ENCODE data around the gene KLK3. TPM values are rescaled to one million over a fixed set of nuclear protein-coding genes. Genes with fewer than 3 reads are reported as not detected.

The KLK3 gene
- total and polyA plus RNA-seq, 2 of the 13 experiments (the other 11 are each of a cell fraction or from before 2014, with no cell fraction given), result not detected

DNA sequence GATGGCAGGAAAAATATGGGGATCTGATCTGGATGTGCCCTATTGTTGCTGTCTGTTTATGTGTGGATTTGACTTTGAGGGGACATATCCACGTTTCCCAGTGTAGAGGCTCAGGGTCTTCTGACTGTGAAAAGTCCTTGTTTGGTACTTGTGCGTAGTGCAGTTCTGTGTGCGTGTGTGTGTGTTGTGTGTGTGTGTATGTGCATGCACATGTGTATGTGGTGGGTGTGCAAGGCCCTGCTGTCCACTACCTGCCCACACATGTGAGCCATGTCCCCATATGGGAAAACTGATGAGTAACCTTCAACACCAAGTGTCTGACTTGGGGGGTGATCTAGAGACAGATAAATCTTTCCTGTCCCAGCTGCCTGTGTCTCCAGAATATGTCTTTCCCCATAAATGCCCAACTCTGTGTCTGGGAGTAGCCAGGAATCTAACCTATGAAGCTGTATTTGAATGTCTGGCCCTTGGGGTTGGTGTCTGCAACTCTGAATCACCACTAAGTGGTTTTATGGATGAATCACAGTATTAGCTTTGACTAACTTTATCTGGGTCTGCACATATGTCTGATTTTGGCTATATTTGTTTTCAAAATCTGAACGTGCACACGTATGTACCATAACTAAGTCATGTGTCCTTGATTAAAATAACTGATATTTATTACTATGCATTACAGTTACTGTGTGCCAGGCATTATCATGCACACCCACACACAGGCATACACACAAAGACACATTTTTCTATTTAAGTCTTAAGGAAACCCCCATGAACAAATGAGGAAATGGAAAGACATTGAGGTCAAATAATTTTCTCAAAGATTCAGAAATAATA is 35.9 kb downstream of the KLK3 start (continued):
- TF ChIP-seq, protein P1, sequence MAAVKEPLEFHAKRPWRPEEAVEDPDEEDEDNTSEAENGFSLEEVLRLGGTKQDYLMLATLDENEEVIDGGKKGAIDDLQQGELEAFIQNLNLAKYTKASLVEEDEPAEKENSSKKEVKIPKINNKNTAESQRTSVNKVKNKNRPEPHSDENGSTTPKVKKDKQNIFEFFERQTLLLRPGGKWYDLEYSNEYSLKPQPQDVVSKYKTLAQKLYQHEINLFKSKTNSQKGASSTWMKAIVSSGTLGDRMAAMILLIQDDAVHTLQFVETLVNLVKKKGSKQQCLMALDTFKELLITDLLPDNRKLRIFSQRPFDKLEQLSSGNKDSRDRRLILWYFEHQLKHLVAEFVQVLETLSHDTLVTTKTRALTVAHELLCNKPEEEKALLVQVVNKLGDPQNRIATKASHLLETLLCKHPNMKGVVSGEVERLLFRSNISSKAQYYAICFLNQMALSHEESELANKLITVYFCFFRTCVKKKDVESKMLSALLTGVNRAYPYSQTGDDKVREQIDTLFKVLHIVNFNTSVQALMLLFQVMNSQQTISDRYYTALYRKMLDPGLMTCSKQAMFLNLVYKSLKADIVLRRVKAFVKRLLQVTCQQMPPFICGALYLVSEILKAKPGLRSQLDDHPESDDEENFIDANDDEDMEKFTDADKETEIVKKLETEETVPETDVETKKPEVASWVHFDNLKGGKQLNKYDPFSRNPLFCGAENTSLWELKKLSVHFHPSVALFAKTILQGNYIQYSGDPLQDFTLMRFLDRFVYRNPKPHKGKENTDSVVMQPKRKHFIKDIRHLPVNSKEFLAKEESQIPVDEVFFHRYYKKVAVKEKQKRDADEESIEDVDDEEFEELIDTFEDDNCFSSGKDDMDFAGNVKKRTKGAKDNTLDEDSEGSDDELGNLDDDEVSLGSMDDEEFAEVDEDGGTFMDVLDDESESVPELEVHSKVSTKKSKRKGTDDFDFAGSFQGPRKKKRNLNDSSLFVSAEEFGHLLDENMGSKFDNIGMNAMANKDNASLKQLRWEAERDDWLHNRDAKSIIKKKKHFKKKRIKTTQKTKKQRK (IDR thresholded peaks at IDR 0.05; ENCODE audit: low read length), result no peak
- TF ChIP-seq CHD2 (IDR thresholded peaks at IDR 0.05; ENCODE audit: low read depth, low read length) (no peak), ZNF383 (CRISPR knock-in tag; IDR thresholded peaks at IDR 0.05; ENCODE audit: borderline replicate concordance) (no peak), ZKSCAN5 (CRISPR knock-in tag; IDR thresholded peaks at IDR 0.05) (no peak), ATRX (CRISPR knock-in tag; IDR thresholded peaks at IDR 0.05; ENCODE audit: borderline replicate concordance) (no peak), ZNF138 (CRISPR knock-in tag; IDR thresholded peaks at IDR 0.05; ENCODE audit: low read depth) (no peak), ZNF619 (CRISPR knock-in tag; IDR thresholded peaks at IDR 0.05) (no peak), ZNF350 (CRISPR knock-in tag; IDR thresholded peaks at IDR 0.05; ENCODE audit: borderline replicate concordance, low read depth) (no peak), SMYD3 (CRISPR knock-in tag; IDR thresholded peaks at IDR 0.05) (no peak)
- TF ChIP-seq, protein P2, sequence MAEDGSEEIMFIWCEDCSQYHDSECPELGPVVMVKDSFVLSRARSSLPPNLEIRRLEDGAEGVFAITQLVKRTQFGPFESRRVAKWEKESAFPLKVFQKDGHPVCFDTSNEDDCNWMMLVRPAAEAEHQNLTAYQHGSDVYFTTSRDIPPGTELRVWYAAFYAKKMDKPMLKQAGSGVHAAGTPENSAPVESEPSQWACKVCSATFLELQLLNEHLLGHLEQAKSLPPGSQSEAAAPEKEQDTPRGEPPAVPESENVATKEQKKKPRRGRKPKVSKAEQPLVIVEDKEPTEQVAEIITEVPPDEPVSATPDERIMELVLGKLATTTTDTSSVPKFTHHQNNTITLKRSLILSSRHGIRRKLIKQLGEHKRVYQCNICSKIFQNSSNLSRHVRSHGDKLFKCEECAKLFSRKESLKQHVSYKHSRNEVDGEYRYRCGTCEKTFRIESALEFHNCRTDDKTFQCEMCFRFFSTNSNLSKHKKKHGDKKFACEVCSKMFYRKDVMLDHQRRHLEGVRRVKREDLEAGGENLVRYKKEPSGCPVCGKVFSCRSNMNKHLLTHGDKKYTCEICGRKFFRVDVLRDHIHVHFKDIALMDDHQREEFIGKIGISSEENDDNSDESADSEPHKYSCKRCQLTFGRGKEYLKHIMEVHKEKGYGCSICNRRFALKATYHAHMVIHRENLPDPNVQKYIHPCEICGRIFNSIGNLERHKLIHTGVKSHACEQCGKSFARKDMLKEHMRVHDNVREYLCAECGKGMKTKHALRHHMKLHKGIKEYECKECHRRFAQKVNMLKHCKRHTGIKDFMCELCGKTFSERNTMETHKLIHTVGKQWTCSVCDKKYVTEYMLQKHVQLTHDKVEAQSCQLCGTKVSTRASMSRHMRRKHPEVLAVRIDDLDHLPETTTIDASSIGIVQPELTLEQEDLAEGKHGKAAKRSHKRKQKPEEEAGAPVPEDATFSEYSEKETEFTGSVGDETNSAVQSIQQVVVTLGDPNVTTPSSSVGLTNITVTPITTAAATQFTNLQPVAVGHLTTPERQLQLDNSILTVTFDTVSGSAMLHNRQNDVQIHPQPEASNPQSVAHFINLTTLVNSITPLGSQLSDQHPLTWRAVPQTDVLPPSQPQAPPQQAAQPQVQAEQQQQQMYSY (CRISPR knock-in tag; IDR thresholded peaks at IDR 0.05), result no peak

Measured in HepG2 (cell line).